GM18907 (cell line): ENCODE measurements around the gene ZNF619.
A peak's percentile ranks its signal among the peaks of the same experiment; 100 is the strongest.

Experiments used
- ATAC-seq: cut with Tn5 transposase; IDR thresholded peaks from one replicate; pipeline ENCODE4 v1.9.1; 2021; ENCODE audit warnings: mild to moderate bottlenecking, moderate library complexity; ENCODE audit not compliant: unreplicated experiment

ZNF619 gene

GRCh38 chr3:40464339-40465110 is 12.4 kb upstream of the ZNF619 start:
- no peak for ATAC-seq

GRCh38 chr3:40465111-40465407 is 11.9 kb upstream of the ZNF619 start:
- no peak for ATAC-seq

GRCh38 chr3:40465456-40465855 is 11.5 kb upstream of the ZNF619 start:
- ATAC-seq: no peak

- no peak for ATAC-seq
These were observed 8.9 kb upstream of the ZNF619 start for GRCh38 chr3:40468018-40468417.

- ATAC-seq: no peak
These were observed 6.2 kb upstream of the ZNF619 start for GRCh38 chr3:40470701-40471100.

GRCh38 chr3:40477666-40478065 is 744 bp downstream of the ZNF619 start:
- ATAC-seq: no peak

GRCh38 chr3:40487172-40487571 is 10.2 kb downstream of the ZNF619 start:
- ATAC-seq: no peak

- no peak for ATAC-seq
These were observed 14.0 kb downstream of the ZNF619 start for GRCh38 chr3:40490916-40491315.

- ATAC-seq: no peak
These were observed 17.8 kb downstream of the ZNF619 start for GRCh38 chr3:40494698-40495097.

GRCh38 chr3:40497288-40497687 is 20.4 kb downstream of the ZNF619 start:
- ATAC-seq: no peak

- no peak for ATAC-seq
These were observed 23.0 kb downstream of the ZNF619 start for GRCh38 chr3:40499952-40500351.

- no peak for ATAC-seq
These were observed 25.1 kb downstream of the ZNF619 start for GRCh38 chr3:40502034-40502433.

GRCh38 chr3:40504636-40505430 is 27.9 kb downstream of the ZNF619 start:
- ATAC-seq: no peak

GRCh38 chr3:40505599-40506462 is 28.9 kb downstream of the ZNF619 start, which contains the start of gene ZNF620:
ZNF620 (plus strand) TSS chr3:40506039; CDS start chr3:40506353, 314 bp downstream.
- ATAC-seq: peak; percentile 90

GRCh38 chr3:40511031-40511718 is 34.3 kb downstream of the ZNF619 start:
- ATAC-seq: no peak

GRCh38 chr3:40516201-40516600 is 39.3 kb downstream of the ZNF619 start:
- no peak for ATAC-seq

GRCh38 chr3:40518067-40518466 is 41.1 kb downstream of the ZNF619 start:
- no peak for ATAC-seq

GRCh38 chr3:40518848-40519247 is 41.9 kb downstream of the ZNF619 start:
- ATAC-seq: no peak

GRCh38 chr3:40521254-40521653 is 44.3 kb downstream of the ZNF619 start:
- ATAC-seq: no peak

GRCh38 chr3:40523781-40524180 is 46.9 kb downstream of the ZNF619 start:
- ATAC-seq: no peak

GRCh38 chr3:40524222-40524567 is 47.3 kb downstream of the ZNF619 start:
- no peak for ATAC-seq
